Stimulated activated CD8-positive, alpha-beta memory T cell treated with anti-CD3 and anti-CD28 coated beads, Interleukin-7, amount 100 ng/mL, for 4 hours (primary cell): ENCODE data around the gene AIF1L.
"Not testable (repeated sequence)": the region's sequence is repeated elsewhere in the genome, so short reads cannot be mapped to it uniquely, and the experiment has no call there.

Experiments
- DNase-seq, 2 donors: peaks; one replicate each; pipeline ENCODE4 v3.0.0-alpha.2; 2020; ENCODE audit warnings: low read depth in 2 of 2

AIF1L gene

GRCh38 chr9:131120620-131121228 is 24.4 kb downstream of the AIF1L start:
- no peak for DNase-seq

- no peak for DNase-seq
Measured at GRCh38 chr9:131121346-131121745, 25.0 kb downstream of the AIF1L start.

- DNase-seq = no peak
Measured at GRCh38 chr9:131122158-131122557, 25.8 kb downstream of the AIF1L start.

DNA sequence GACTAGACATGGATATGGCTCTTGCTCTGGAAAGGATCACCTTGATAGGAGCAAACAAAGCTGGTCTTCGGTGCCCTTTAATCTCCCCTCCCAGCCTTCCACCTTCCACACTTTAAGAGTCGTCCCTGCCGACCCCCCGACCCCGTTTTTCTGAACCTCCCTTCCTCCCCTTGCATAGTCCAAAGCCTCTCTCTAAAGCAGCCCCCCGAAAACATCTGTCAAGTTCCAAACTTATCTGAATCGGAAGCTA is 28.6 kb downstream of the AIF1L start:
- DNase-seq = no peak

GRCh38 chr9:131125288-131126058 is 29.1 kb downstream of the AIF1L start, which contains the start of gene NUP214:
TSS of gene NUP214 (plus strand) at chr9:131125586. CDS start at chr9:131125705, 119 bp downstream.
- DNase-seq = peak; percentile 99

GRCh38 chr9:131126059-131126426 is 29.7 kb downstream of the AIF1L start:
- DNase-seq = no peak

DNA sequence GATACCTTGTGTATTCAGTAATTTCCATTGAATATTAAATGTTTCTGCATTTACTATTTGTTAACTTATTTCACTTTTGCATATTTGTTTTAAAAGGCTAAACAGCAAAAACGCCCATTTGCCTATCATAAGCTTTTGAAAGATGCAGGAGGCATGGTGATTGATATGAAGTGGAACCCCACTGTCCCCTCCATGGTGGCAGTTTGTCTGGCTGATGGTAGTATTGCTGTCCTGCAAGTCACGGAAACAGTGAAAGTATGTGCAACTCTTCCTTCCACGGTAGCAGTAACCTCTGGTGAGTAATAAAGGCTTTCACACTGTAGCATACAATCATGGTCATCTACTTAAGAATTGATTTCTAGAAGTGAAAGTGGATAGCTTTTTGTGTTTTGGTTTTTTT is 32.9 kb downstream of the AIF1L start:
- DNase-seq = no peak

- DNase-seq = no peak
Measured at GRCh38 chr9:131138676-131139075, 42.3 kb downstream of the AIF1L start.

DNA sequence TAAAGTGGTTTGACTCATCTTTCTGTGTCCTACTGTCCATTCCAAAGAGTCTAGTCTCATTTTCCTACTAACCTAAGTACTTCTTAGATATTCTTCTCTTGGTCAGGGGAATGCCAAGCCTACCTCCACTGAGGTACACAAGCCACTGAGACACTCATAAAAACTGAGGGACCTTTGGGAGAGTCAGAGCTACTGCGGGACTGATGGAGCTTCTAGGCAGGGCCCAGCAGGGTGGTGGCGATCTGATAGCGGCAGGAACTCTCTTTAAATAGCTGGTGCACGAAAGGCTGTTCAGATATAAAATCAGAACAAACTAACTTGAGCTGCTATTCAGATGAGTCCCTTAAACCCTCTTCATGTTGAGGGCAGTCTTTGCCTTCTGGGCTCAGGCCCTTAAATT is 43.8 kb downstream of the AIF1L start:
- no peak for DNase-seq

DNA sequence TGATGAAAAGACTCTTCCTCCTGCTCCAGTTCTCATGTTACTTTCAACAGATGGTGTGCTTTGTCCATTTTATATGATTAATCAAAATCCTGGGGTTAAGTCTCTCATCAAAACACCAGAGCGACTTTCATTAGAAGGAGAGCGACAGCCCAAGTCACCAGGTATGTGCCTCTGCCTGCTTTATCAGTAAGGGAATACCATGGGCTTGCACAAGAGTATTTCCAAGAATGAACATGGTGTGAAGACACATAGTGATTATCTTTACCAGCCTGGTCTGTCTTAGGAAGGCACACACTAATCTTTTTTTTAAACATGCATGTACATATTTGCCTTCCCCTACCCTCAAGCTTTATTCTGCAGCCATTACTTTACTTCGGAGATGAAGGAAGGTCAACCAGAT is 44.2 kb downstream of the AIF1L start:
- DNase-seq = no peak

GRCh38 chr9:131142160-131142559 is 45.8 kb downstream of the AIF1L start:
- no peak for DNase-seq

DNA sequence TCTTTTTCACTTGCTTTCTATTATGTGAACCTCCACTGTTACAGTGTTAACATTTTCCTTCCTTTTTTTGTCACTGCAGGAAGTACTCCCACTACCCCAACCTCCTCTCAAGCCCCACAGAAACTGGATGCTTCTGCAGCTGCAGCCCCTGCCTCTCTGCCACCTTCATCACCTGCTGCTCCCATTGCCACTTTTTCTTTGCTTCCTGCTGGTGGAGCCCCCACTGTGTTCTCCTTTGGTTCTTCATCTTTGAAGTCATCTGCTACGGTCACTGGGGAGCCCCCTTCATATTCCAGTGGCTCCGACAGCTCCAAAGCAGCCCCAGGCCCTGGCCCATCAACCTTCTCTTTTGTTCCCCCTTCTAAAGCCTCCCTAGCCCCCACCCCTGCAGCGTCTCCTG is 47.9 kb downstream of the AIF1L start:
- DNase-seq = no peak

DNA sequence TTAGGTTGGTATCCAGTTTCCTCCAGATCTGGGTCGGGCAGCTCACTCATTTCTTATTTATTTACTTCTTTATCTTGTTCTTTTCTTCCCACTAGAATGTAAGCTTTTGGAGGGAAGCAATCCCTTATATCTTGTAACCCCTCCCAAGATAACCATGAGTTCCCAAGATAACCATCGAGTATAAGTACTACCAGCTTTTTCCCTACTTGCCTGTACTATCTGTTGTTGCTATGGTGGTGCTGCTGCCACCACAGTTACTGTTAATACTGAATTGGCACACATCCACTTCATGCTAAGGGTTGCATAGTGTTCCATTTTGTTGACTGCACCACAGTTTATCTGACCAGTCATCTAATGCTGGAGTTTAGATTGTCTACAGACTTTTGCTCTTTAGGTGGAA is 48.9 kb downstream of the AIF1L start:
- DNase-seq = no peak

- DNase-seq = no peak
Measured at GRCh38 chr9:131146186-131146585, 49.9 kb downstream of the AIF1L start.

- DNase-seq = no peak
Measured at GRCh38 chr9:131148276-131148675, 51.9 kb downstream of the AIF1L start.

- no peak for DNase-seq
Measured at GRCh38 chr9:131148966-131149687, 52.8 kb downstream of the AIF1L start.

DNA sequence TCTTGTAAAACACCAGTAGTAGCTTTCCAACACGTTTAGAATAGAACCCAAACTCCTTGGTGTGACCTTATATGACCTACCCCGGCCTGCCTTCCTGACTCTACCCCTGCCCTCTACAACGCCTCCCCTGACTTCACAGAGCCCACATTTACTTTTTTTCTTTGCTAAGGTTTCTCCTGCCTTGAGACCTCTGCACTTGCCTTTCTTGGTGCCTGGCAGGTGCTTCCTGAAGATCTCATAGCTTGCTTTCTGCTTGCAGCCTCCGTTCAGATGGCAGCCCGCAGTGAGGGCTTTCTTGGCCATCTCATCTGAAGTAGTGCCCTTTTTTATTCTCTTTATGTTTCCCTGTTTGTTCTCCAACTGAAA is 53.3 kb downstream of the AIF1L start:
- DNase-seq = no peak

GRCh38 chr9:131153595-131153994 is 57.3 kb downstream of the AIF1L start:
- DNase-seq = no peak

GRCh38 chr9:131158673-131159072 is 62.3 kb downstream of the AIF1L start:
- not testable (repeated sequence) for DNase-seq

- DNase-seq = no peak
Measured at GRCh38 chr9:131160416-131161112, 64.2 kb downstream of the AIF1L start.

- no peak for DNase-seq
Measured at GRCh38 chr9:131161585-131161984, 65.3 kb downstream of the AIF1L start.

DNA sequence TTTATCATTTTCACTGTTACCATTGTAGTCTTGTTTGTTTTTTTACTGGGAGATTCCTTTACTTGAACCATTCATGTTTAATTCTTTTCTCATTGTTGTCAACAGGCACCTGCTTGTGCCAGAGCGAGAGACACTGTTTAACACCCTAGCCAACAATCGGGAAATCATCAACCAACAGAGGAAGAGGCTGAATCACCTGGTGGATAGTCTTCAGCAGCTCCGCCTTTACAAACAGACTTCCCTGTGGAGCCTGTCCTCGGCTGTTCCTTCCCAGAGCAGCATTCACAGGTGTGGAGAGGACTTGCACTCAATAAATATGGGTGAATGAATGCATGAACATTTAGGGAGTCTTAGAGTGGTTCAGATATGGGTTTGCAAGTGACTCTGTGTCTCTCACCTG is 66.6 kb downstream of the AIF1L start:
- DNase-seq = no peak

- DNase-seq = no peak
Measured at GRCh38 chr9:131165523-131165922, 69.2 kb downstream of the AIF1L start.
